Measurements from ENCODE around the gene EXOC3.
"Not testable (repeated sequence)": the region's sequence is repeated elsewhere in the genome, so short reads cannot be mapped to it uniquely, and the experiment has no call there.

EXOC3 gene

DNA sequence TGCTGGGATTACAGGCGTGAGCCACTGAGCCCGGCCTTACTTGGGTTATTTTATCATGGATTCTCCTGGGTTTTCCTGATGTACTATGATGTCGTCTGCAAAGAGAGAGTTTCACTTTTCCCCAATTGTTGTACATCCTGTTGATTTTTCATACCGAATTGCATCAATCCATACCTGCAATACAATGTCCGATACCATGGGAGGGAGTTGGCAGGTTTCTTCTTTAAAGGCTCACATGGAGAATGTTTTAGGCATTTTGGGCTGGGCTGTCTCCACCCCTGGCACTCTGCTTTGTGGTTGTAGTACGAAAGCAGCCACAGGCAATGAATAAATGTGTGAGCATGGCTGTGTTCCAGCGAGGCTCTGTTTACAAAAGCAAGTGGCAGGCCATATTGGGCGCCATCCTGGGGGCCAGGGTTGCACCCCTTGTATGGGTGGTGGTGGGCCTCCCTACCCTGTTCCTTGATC is 35.1 kb upstream of the EXOC3 start:
- DNase-seq = no peak

DNA sequence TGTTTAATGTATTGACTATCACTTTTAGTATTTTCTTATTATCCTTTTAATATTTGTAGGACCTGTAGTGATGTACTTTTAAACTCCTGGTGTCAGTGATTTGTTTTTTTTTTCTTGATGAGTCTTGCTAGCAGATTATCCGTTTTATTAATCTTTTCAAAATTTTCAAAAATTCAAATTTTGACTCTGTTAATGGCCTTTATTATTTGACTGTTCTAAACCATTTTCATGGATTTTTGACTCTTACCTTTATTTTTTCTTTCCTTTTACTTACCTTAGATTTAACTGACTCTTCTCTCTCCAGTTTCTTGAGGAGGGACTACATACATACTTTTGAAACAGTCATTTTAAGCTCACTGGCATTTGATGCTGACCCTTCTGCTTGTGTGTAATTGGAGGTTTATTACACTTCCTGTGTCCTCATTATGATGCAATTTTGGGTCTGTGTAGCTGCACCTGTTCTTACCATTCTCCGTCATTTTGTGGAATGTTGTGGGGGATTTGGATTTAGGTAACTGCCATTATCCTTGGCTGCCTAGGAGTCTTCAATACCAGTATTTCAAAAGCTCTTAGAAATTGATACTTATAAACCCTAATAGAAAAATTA is 32.0 kb upstream of the EXOC3 start:
- no peak for DNase-seq

DNA sequence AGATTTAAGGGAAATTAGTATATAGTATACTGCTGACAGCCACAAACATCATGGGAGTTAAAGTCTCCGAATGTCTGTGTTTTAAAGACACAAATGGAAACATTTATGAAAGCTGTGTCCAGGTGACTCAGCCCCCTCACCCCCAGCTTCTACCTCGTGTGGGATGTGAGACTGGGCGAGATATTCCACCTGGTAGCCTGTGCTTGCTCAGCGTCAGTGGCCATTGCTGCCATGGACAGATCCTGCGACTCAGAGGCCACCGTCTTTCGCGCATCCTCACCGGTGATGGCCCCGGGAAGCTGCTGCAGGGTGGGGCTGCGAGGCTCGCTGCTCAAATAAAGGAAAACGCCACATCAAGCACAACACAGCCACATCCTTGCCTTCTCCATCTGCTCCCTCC is 31.2 kb upstream of the EXOC3 start:
- no peak for DNase-seq

DNA sequence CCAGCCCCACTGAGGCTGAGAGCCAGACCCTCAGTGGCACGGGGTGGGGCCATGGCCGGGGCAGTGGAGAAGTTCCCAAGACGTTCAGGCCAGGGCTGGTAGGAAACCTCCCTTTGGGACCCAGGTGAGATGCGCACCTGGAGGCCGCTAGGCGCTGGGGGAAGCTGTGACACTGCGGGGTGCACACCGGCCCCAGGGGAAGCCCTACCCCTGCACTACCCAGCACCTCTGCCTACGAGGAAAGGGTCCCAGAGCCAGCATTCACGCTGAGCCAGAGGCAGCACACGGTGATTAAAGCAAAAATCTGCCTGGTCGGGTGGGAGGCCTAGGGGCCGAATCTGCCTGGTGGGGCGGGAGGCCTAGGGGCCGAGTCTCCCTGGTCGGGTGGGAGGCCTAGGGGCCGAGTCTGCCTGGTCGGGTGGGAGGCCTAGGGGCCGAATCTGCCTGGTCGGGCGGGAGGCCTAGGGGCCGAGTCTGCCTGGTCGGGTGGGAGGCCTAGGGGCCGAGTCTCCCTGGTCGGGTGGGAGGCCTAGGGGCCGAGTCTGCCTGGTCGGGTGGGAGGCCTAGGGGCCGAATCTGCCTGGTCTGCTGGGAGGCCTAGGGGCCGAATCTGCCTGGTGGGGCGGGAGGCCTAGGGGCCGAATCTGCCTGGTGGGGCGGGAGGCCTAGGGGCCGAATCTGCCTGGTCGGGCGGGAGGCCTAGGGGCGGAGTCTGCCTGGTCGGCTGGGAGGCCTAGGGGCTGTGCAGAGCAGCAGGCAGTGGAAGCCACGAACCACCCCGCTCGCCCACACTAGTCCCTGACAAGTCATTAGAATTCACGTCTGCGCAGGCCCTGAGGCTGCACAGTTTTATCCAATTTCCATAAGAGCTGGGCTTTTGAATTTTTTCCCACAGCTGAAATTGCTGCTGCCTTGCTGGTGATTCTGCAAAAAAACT is 27.7 kb upstream of the EXOC3 start:
- DNase-seq = not testable (repeated sequence)

DNA sequence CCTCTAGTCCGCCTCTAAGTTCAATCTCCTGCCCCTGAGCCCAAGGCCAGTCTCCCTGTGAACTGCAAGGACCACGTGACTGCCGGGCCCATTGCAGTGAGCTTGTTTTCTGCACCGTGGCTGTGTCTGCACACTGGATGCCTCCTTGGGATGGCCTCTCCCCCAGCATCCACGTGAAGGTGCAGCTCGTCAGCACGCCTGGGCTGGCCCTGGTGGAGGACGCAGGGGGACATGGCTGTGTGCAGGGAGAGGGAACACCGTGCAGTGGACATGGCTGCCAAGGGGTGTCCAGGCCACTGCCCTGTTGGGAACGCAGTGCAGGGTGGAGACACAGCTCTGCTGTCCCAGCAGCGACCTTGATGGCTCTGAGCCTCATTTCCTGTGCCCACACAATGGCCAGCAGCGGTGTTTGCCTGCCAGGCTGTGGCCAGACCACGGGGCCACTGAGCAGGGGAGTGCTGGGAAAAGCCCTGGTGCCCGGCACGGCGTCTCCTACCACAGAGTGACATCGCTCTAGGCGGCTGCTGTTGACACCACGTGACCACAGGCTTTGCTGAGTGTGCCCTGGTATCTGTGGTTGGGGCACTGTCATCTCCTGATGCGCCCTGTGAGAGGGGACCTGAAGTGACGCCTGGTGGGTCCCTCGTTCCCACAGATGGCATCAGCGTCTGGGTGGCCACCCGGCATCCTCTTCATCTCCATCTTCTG is 26.9 kb upstream of the EXOC3 start:
- DNase-seq = no peak

DNA sequence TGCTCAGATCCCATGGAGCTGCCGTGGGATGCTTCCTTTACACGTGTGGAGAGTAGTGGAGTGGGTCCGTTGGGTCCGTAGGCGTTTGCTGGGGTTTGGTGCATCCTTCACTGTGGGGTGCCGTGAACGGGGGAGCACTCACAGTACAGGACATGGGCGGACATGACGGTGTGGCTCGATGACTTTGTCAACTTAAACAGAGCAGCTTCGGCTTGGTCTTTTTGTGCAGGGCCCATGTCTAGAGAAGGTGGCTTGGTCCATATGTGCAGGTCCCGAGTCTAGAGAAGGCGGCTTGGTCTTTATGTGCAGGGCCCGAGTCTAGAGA is 26.4 kb upstream of the EXOC3 start:
- DNase-seq = no peak

DNA sequence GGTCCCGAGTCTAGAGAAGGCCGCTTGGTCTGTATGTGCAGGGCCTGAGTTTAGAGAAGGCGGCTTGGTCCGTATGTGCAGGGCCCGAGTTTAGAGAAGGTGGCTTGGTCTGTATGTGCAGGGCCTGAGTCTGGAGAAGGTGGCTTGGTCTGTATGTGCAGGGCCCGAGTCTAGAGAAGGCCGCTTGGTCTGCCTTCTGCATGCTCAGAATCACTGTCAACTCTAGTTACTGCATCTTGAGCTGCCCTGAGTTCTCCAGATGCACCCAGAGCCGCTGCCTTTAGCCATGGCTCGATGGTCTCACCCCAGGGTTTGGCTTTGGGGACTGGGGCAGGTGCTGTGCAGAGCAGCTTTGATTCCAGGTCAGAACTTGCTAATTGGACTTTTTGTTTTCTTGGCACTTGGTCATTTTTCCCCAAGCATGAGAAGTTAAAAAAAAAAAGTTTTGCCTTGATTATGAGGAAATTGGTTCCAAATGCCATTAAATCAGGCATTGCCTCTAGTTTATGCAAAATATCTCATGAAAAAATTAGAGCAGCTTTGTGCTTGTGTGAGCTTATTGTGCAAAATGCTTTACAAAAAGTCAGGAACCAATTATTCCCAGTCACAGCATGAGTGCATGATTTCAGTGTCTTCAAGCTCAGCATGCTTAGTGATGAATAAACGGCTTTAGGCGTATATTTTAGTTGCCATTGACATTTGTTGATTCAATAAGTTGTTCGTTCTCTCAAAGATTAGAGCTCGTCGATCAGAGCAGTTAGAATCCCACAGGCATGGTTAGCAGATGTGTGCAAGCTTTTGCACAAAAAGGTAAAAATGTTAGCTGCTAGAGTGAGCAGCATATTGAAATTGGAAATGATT is 25.4 kb upstream of the EXOC3 start:
- no peak for DNase-seq

DNA sequence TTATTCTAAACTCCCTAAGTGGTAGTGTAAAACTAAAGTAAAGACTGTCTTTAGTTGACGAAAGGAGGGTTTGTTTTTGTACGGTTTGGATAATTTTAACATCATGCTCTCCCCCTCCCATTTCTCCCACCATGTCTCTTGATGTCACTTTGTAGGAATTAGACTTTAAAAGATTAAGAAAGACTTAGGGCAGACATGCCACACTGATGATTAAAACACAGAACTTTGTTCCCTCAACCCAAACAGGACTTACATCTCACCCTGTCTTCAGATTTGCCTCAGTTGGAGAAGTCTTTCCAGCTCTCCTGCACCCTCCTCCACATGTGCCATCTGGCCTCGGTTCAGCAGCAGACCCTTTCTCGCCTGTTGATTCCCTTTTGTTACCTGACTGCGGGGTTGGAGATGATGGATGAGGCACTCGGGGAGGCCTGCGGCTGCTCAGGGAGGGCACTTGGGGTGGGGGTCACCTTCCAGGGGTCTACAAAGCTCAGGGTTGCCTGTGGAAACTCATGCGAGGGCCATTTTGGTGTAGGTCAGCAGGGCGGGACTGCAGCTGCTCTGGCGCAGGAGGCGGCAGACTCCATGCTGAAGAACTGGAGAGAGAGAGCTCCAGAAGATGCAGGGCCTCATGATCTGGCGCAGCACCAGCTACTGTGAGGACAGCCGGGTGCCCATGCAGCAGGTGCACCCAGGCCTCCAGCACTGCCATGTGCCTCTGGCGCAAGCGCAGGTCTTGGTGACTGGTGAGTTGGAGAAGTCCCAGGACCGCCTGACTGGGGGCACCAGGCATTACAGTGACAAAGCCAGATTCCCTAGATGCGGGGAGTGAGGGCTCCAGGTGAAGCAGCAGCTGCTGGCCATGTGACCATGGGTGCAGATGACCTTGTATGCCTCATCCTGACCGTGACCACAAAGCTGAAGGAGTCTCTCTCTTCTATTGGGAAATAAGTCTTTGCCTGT is 24.5 kb upstream of the EXOC3 start:
- peak; percentile 73 for DNase-seq

DNA sequence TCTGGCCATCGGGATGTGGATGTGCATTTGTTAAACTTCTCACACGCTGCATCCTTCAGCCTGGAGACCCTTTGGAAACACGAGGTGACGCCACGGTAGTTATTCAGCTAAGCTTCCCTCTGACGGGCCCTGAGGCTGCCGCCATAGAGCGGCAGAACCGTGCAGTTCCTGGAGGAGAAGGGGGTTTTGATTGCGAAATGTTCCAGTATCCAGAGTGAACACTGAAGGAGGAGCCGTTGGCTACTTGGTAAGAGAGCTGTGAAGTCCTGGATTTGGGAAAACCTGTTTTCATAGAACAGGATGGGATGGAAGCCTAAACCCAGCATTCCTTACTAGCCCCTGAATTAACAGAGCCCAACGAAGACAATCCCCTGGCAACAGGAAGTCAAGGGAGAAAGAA is 23.0 kb upstream of the EXOC3 start:
- DNase-seq = no peak

DNA sequence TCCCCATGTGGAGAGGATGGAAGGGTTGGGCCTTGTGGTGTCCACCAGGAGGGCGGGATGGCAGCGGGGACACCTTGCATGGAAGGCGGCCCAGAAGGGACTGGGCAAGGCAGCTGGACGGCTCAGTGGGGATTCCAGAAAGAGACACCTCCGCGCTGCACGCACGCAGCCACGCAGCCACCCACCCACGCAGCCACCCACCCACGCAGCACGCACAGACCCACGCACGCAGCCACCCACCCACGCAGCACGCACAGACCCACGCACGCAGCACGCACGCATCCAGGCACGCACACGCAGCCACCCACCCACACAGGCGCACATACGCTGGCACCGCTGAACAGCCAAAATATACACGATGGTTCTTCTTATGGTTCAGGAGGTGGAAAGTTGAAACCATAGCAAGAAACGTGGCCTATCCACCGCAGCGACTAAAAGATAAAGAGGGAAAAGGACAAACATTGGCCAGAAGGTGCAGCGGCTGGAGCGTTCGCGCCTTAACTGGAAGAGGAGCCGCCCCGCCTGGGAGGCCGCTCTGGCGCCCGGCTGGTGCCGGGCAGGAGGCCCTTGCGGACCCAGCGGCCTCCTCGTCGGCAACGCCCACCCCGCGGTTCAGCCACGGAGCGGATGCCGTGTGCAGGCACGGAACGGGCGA is 22.2 kb upstream of the EXOC3 start:
- DNase-seq = no peak

DNA sequence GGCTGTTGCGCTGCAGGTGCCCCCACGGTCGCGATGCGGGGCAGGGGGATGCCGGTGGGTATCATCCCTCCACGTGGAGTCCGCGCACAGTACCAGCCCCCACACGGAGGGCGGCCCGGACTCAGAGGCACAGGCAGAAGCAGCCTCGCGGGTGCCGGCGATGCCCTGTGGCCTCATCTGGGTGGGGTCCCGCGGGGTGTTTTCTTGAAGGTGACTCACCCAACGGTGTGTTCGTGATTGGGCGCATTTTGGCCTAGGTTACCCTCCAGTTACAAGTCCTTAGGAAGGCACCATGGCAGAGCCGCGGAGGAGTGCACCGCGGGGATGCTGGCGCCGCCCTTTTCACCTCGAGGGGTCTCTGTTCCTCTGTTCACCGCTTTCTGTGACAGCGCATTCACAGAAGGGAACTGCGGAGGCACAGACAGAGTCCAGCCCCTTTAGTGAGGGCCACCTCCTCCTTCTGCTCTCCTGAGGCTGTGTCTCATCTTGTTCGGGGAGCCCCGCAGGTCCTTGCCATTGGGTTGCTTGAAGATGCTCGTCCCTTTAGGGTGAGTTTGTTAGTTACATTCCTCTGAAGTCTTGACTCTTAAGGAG is 21.6 kb upstream of the EXOC3 start:
- no peak for DNase-seq

DNA sequence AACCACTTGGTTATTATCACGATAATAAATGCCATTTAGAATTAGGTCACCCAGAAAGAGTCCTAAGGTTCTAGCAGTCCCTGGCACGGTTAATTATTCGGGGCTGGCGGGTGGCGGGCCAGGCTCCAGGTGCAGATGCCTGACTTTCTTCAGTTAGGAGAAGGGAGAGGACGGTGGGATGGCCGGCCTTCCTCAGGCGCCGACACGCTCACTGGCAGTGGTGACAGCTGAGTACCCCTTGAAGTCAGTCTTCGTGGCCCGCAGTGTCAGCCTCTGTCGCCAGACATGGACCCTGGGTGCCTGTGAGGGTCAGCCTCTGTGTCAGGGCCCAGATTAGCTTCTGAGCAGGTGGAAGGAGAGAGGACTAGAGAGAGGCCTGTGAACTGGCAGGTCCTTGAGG is 21.1 kb upstream of the EXOC3 start:
- DNase-seq = no peak

DNA sequence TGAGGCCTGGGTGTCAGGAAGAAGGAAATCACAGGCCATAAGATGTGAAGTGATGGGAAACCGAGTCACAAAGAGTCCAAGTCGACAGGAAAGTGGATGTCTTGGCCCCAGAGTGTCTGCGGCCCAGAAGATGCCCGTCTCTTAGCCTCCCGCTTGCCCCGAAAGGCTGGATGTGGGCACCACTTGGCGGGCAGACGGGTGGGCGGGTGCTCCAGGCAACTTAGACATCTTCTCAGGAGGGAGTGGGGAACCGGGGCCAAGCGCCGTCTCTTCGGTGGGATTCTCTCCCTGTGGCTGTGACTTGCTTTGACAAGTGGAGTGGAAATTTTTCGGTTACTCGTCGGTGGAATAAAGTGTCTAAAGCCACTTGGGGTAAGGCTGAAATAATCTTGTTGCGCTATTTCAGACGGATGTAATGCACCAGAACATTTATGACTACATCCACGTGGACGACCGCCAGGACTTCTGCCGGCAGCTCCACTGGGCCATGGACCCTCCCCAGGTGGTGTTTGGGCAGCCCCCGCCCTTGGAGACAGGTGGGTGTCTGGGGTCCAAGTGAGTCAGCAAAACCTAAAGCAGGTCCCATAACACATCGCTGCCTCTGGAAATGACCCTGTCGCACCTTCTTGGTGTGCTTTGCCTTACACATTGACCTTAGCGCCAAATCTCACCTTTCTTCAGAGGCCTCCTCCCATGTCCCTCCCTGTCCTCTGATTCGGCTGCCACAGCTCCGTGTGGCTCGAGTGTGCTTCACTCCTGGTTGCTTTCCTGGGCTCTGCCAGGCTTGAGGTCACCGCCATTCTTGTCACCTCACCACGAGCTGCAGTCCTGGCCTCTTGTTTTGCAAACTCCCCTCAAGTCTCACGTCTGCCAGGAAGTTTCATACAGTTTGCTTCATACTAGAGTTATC is 20.4 kb upstream of the EXOC3 start:
- DNase-seq = no peak

DNA sequence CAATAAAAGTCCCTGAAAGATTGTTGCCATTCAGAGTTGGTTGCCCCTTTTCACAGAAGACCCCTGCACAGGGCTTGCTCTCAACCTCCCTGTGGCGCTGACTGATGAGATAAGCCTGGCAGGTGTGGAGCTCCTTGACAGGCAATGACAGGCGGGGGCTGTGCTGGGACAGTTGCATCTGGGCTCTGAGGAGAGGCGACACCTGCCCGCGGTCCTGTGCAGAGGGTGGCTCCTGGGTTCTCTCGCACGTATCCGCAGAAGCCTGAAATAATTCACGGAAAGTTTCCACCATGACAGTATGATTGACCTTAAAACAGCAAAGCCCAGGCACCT is 19.8 kb upstream of the EXOC3 start:
- no peak for DNase-seq

DNA sequence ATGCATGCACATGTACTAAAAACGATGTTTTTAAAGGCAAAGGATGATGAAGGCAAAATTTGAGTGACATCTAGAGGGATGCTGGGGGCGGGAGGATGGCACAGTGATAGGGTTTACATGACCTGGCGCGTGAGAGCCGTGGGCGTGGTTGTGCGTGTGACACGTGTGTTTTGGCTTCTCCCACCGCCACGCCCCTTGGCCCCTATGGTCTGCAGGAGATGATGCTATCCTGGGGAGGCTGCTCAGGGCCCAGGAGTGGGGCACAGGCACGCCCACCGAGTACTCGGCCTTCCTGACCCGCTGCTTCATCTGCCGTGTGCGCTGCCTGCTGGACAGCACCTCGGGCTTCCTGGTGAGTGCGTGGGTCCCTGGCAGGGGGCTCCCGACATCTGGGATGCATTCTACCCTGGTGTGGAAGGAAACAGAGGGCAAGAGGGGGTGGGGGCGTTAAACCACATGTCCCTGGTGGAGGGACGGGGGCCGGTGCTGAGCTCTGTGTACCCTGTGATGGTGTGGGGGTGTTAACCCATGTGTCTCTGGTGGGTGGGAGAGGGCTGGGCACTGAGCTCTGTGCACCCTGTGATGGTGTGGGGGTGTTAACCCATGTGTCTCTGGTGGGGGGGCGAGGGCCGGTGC is 19.2 kb upstream of the EXOC3 start:
- no peak for DNase-seq

DNA sequence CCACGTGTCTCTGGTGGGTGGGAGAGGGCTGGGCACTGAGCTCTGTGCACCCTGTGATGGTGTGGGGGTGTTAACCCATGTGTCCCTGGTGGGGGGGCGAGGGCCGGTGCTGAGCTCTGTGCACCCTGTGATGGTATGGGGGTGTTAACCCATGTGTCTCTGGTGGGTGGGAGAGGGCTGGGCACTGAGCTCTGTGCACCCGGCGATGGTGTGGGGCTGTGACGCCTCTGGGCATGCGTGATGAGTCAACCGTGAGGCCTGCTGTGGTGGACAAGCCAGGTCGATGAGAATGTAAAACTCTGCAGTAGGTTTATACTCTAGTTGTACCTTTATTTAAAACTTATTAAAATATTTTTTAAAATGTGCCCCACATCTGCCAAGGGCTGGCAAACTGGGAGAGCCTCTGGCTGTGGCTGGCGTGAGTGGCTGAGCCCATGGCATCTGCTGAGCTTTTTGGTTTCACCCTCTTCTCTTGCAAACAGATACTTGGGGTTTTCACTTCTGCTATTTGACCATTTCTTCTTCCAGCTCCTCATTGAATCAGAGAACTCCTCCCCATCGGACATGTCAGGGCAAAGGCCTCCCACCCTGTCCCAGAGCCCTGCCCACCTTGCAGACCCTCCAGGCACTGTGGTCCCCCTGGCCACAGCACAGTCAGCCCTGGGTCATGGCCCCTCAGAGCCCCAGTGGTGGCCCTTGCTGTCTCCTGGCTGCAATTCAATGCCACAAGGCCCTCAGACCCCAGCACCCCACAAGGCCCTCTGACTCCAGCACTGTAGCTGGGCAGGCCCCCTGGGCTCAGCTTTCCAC is 18.5 kb upstream of the EXOC3 start:
- DNase-seq = peak; percentile 88

DNA sequence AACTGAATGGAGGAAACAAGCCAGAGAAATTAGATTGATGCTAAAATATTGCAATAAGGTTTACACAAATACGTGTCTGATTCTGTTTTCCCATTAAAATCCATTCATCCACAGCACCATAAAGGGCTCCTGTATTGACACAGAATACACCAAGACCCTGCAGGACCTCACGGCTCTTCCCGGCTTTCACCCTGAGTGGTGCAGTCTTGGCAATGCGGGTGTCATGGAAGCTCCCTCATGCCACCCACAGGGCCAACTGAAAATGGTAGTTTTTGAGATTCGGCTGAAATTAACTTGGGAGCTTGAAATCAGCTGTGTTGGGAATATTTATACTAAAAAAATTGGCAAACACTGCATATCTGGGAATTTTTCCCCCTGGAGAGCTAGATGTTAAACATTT is 17.3 kb upstream of the EXOC3 start:
- DNase-seq = no peak

DNA sequence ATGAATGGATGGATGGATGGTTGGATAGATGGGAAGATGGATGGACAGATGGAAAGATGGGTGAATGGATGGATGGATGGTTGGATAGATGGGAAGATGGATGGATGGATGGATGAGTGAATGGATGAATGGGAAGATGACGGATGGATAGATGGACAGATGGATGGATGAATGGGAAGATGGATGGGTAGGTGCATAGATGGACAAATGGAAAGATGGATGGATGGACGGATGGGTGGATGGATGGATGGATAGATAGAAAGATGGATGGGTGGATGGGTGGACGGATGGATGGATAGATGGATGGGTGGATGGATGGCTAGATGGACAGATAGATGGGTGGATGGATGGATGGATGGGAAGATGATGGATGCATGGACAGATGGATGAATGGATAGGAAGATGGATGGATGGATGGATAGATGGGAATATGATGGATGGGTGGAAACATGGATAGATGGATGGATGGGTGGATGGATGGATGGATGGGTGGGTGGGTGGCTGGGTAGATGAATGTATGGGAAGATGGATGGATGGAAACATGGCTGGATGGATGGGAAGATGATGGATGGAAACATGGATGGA is 16.5 kb upstream of the EXOC3 start:
- no peak for DNase-seq

All from RPMI8226 (cell line).